ENCODE data around the gene CNN3.

- TF ChIP-seq POLR2A (IDR thresholded peaks at IDR 0.05; ENCODE audit: low read depth, low read length) (no peak), CTCF (IDR thresholded peaks at IDR 0.05; ENCODE audit: extremely low read depth in 1 of 2, insufficient read depth in 1 of 2, low read depth in 1 of 2, low read length in 2 of 2) (no peak), POLR2AphosphoS5 (IDR thresholded peaks at IDR 0.05; ENCODE audit: insufficient read depth, low read depth, low read length) (no peak)
Observed at GRCh38 chr1:94863919-94864318, 63.0 kb downstream of the CNN3 start.

Data from endothelial cell of umbilical vein (primary cell).